Bronchial epithelial cell (primary cell): ENCODE measurements around the gene SERINC5. TPM values are rescaled to one million over a fixed set of nuclear protein-coding genes. Genes with fewer than 3 reads are reported as not detected.
"Not testable (repeated sequence)": the region's sequence is repeated elsewhere in the genome, so short reads cannot be mapped to it uniquely, and the experiment has no call there.

Source experiments
- DNase-seq: peaks from one replicate; pipeline ENCODE4 v3.0.0-alpha.2; 2010; ENCODE audit warnings: low read depth
- FAIRE-seq: peaks from 2 replicates; lab custom pipeline; 2011; peaks lifted over from hg19 to GRCh38; lab: Jason Lieb, UNC
- H3K27me3 ChIP-seq: 2 replicates; pipeline ENCODE4 v1.5.1; 2011; ENCODE audit warnings: low read length; ENCODE audit not compliant: control insufficient read depth, insufficient read depth
- H3K36me3 ChIP-seq: 2 replicates; pipeline ENCODE4 v1.5.1; 2011; ENCODE audit warnings: low read length; ENCODE audit not compliant: control insufficient read depth, insufficient read depth
- H3K4me3 ChIP-seq: 2 replicates; pipeline ENCODE4 v1.5.1; 2011; ENCODE audit warnings: mild to moderate bottlenecking, low read depth, low read length, control low read depth
- CTCF ChIP-seq: IDR thresholded peaks from 2 replicates; pipeline ENCODE4 v1.5.1; 2011; ENCODE audit warnings: mild to moderate bottlenecking, moderate library complexity, low read length, control low read depth, inconsistent platforms; ENCODE audit not compliant: insufficient read depth, severe bottlenecking
- total RNA-seq: library from RNA; depleted of rRNA; stranded (reverse); fragments of >200 nt; gene quantifications from 2 replicates; pipeline ENCODE4 v1.2.1, GENCODE V29; 2014

Gene SERINC5
- total RNA-seq = 33.4 and 48.8 TPM in 2 replicates

- Histone ChIP-seq H3K27me3 (no peaks in the 10 kb centered on the region), H3K4me3 (peak within 1 kb of the TSS; percentile 80), H3K36me3 (no peaks in the 10 kb centered on the region)
- FAIRE-seq (no peak), DNase-seq (peak; percentile 49)
- no peak for TF ChIP-seq CTCF
These were observed at the start of gene SERINC5 for GRCh38 chr5:80255811-80256712. Gene SERINC5, minus strand, starts transcription at chr5:80256048. Its CDS starts 126 bp downstream, at chr5:80255922.

GRCh38 chr5:80302636-80303035, 46.8 kb upstream of the SERINC5 start:
- DNase-seq = no peak

DNA sequence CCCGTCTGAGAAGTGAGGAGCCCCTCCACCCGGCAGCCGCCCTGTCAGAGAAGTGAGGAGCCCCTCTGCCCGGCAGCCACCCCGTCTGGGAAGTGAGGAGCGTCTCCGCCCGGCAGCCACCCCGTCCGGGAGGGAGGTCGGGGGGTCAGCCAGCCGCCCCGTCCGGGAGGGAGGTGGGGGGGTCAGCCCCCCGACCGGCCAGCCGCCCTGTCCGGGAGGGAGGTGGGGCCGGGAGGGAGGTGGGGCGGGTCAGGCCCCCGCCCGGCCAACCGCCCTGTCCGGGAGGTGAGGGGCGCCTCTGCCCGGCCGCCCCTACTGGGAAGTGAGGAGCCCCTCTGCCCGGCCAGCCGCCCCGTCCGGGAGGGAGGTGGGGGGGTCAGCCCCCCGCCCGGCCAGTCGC, 45.5 kb upstream of the SERINC5 start:
- not testable (repeated sequence) for H3K36me3 ChIP-seq, DNase-seq, H3K27me3 ChIP-seq, FAIRE-seq, H3K4me3 ChIP-seq

More at GRCh38 chr5:80302636-80303035, 46.8 kb upstream of the SERINC5 start:
- TF ChIP-seq CTCF = no peak
- Histone ChIP-seq H3K27me3 (no peaks in the 10 kb centered on the region), H3K4me3 (no peak overlapping the region), H3K36me3 (no peaks in the 10 kb centered on the region)
- FAIRE-seq = peak; percentile 52

GRCh38 chr5:80300796-80301195, 44.9 kb upstream of the SERINC5 start:
- not testable (repeated sequence) for H3K4me3 ChIP-seq, H3K36me3 ChIP-seq, DNase-seq, FAIRE-seq, H3K27me3 ChIP-seq

DNA sequence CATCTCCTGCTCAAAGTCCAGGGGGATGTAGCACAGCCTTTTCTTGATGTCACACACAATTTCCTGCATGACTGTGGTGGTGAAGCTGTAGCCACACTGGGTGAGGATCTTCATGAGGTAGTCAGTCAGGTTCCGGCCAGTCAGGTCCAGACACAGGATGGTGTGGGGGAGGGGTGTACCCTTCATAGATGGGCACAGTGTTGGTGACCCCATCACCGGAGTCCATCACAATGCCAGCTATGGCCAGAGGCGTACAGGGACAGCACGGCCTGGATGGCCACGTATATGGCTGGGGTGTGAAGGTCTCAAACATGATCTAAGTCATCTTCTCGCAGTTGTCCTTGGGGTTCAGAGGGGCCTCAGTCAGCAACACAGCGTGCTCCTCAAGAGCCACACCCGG, 44.3 kb upstream of the SERINC5 start:
- no peak for TF ChIP-seq CTCF
- FAIRE-seq = no peak
- Histone ChIP-seq H3K27me3 (no peaks in the 10 kb centered on the region), H3K4me3 (no peak overlapping the region), H3K36me3 (no peaks in the 10 kb centered on the region)
- no peak for DNase-seq

GRCh38 chr5:80299601-80300000, 43.8 kb upstream of the SERINC5 start:
- Histone ChIP-seq H3K36me3 (no peaks in the 10 kb centered on the region), H3K27me3 (no peaks in the 10 kb centered on the region), H3K4me3 (no peak overlapping the region)
- FAIRE-seq (no peak), DNase-seq (no peak)
- no peak for TF ChIP-seq CTCF
